ENCODE measurements around the gene PLEKHM3.

The PLEKHM3 gene

GRCh38 chr2:207852791-207853190 lies 172.5 kb downstream of the PLEKHM3 start:
- TF ChIP-seq L3MBTL2 (conservative IDR thresholded peaks at IDR 0.05), result no peak
- no peak for TF ChIP-seq ZNF384 (IDR thresholded peaks at IDR 0.05)
- TF ChIP-seq HDGF (IDR thresholded peaks at IDR 0.05; ENCODE audit: borderline replicate concordance), result no peak
- no peak for TF ChIP-seq LEF1 (IDR thresholded peaks at IDR 0.05; ENCODE audit: borderline replicate concordance)
- TF ChIP-seq SUZ12 (IDR thresholded peaks at IDR 0.05), result no peak
- ChIA-PET POLR2A (no interaction called here), CTCF (no interaction called here)
- no peak for DNase-seq (ENCODE audit: extremely low spot score)

- ChIA-PET POLR2A (no interaction called here), CTCF (no interaction called here)
- TF ChIP-seq PKNOX1 (IDR thresholded peaks at IDR 0.05), result no peak
- no peak for TF ChIP-seq BHLHE40 (IDR thresholded peaks at IDR 0.05; ENCODE audit: borderline replicate concordance)
- no peak for TF ChIP-seq ZNF384 (IDR thresholded peaks at IDR 0.05)
- TF ChIP-seq FOXA1 (IDR thresholded peaks at IDR 0.05), result no peak
- no peak for TF ChIP-seq LEF1 (IDR thresholded peaks at IDR 0.05; ENCODE audit: borderline replicate concordance)
- no peak for TF ChIP-seq FOXK2 (IDR thresholded peaks at IDR 0.05)
- TF ChIP-seq L3MBTL2 (conservative IDR thresholded peaks at IDR 0.05), result no peak
- TF ChIP-seq NFRKB (IDR thresholded peaks at IDR 0.05), result no peak
- no peak for TF ChIP-seq CTBP1 (IDR thresholded peaks at IDR 0.05; ENCODE audit: borderline replicate concordance)
- no peak for TF ChIP-seq HDGF (IDR thresholded peaks at IDR 0.05; ENCODE audit: borderline replicate concordance)
- TF ChIP-seq FOXM1 (IDR thresholded peaks at IDR 0.05; ENCODE audit: borderline replicate concordance), result no peak
- no peak for TF ChIP-seq SUZ12 (IDR thresholded peaks at IDR 0.05)
- no peak for TF ChIP-seq ARNT (IDR thresholded peaks at IDR 0.05)
- TF ChIP-seq ELF4 (IDR thresholded peaks at IDR 0.05), result no peak
- no peak for DNase-seq (ENCODE audit: extremely low spot score)
These were observed 175.9 kb downstream of the PLEKHM3 start for GRCh38 chr2:207849443-207849842.

- DNase-seq (ENCODE audit: extremely low spot score), result no peak
- TF ChIP-seq TARDBP (IDR thresholded peaks at IDR 0.05) (no peak), HDGF (IDR thresholded peaks at IDR 0.05; ENCODE audit: borderline replicate concordance) (no peak), ELF4 (IDR thresholded peaks at IDR 0.05) (no peak), CTBP1 (IDR thresholded peaks at IDR 0.05; ENCODE audit: borderline replicate concordance) (no peak), FOXM1 (IDR thresholded peaks at IDR 0.05; ENCODE audit: borderline replicate concordance) (no peak), BHLHE40 (IDR thresholded peaks at IDR 0.05; ENCODE audit: borderline replicate concordance) (no peak), LEF1 (IDR thresholded peaks at IDR 0.05; ENCODE audit: borderline replicate concordance) (no peak), L3MBTL2 (conservative IDR thresholded peaks at IDR 0.05) (no peak), SUZ12 (IDR thresholded peaks at IDR 0.05) (no peak), FOXK2 (IDR thresholded peaks at IDR 0.05) (no peak), NFRKB (IDR thresholded peaks at IDR 0.05) (no peak)
- ChIA-PET POLR2A (no interaction called here), CTCF (no interaction called here)
These were observed 176.8 kb downstream of the PLEKHM3 start for GRCh38 chr2:207848545-207848928.

- no peak for DNase-seq (ENCODE audit: extremely low spot score)
- CTCF ChIA-PET, result no interaction called here
- POLR2A ChIA-PET, result no interaction called here
- no peak for TF ChIP-seq ELF4 (IDR thresholded peaks at IDR 0.05)
- TF ChIP-seq SP1 (IDR thresholded peaks at IDR 0.05), result no peak
- no peak for TF ChIP-seq PKNOX1 (IDR thresholded peaks at IDR 0.05)
- TF ChIP-seq HDGF (IDR thresholded peaks at IDR 0.05; ENCODE audit: borderline replicate concordance), result no peak
- no peak for TF ChIP-seq ARNT (IDR thresholded peaks at IDR 0.05)
- TF ChIP-seq FOXM1 (IDR thresholded peaks at IDR 0.05; ENCODE audit: borderline replicate concordance), result no peak
- no peak for TF ChIP-seq FOXK2 (IDR thresholded peaks at IDR 0.05)
- TF ChIP-seq BHLHE40 (IDR thresholded peaks at IDR 0.05; ENCODE audit: borderline replicate concordance), result no peak
- TF ChIP-seq NFRKB (IDR thresholded peaks at IDR 0.05), result no peak
- no peak for TF ChIP-seq ZNF384 (IDR thresholded peaks at IDR 0.05)
- no peak for TF ChIP-seq CTBP1 (IDR thresholded peaks at IDR 0.05; ENCODE audit: borderline replicate concordance)
- no peak for TF ChIP-seq LEF1 (IDR thresholded peaks at IDR 0.05; ENCODE audit: borderline replicate concordance)
- TF ChIP-seq TARDBP (IDR thresholded peaks at IDR 0.05), result no peak
- no peak for TF ChIP-seq SUZ12 (IDR thresholded peaks at IDR 0.05)
- TF ChIP-seq L3MBTL2 (conservative IDR thresholded peaks at IDR 0.05), result no peak
These were observed 177.4 kb downstream of the PLEKHM3 start for GRCh38 chr2:207847807-207848544.

- CTCF ChIA-PET, result interaction anchor here (0.6 kb wide), 1 partner anchor 560 kb away, joined by 7 read pairs; no protein-coding TSS in a partner anchor
- POLR2A ChIA-PET, result no interaction called here
- TF ChIP-seq L3MBTL2 (conservative IDR thresholded peaks at IDR 0.05) (no peak), FOXM1 (IDR thresholded peaks at IDR 0.05; ENCODE audit: borderline replicate concordance) (no peak), CTBP1 (IDR thresholded peaks at IDR 0.05; ENCODE audit: borderline replicate concordance) (no peak), ELF4 (IDR thresholded peaks at IDR 0.05) (no peak), NFRKB (IDR thresholded peaks at IDR 0.05) (no peak), ARNT (IDR thresholded peaks at IDR 0.05) (no peak), FOXK2 (IDR thresholded peaks at IDR 0.05) (no peak)
- DNase-seq (ENCODE audit: extremely low spot score), result no peak
These were observed 178.1 kb downstream of the PLEKHM3 start for GRCh38 chr2:207847098-207847806.

GRCh38 chr2:207845202-207845864 lies 180.0 kb downstream of the PLEKHM3 start:
- CTCF ChIA-PET, result no interaction called here
- no peak for TF ChIP-seq CTBP1 (IDR thresholded peaks at IDR 0.05; ENCODE audit: borderline replicate concordance)
- no peak for TF ChIP-seq ARNT (IDR thresholded peaks at IDR 0.05)
- no peak for TF ChIP-seq NFRKB (IDR thresholded peaks at IDR 0.05)
- POLR2A ChIA-PET, result no interaction called here
- DNase-seq (ENCODE audit: extremely low spot score), result no peak

Measured in HEK293T (cell line).